Uterus (tissue), 2 donors: ENCODE measurements around the gene DEPDC7.
"Not testable (repeated sequence)": the region's sequence is repeated elsewhere in the genome, so short reads cannot be mapped to it uniquely, and the experiment has no call there.

ENCODE experiments used
- POLR2A ChIP-seq, 2 donors: fragments of 450-650 bp; IDR thresholded peaks; one replicate each; pipeline ENCODE4 v1.6.1; 2016; ENCODE audit warnings: antibody characterized with exemption in 2 of 2, mild to moderate bottlenecking in 1 of 2, moderate library complexity in 1 of 2
- TF ChIP-seq, protein P1 (sequence below), 4 experiments: fragments of 200-600 bp in 2 of 4; fragments of 450-650 bp in 2 of 4; sonication (generic) in 2 of 4; IDR thresholded peaks; one replicate each; pipeline ENCODE4 v1.5.1; 2016 to 2019; ENCODE audit warnings: antibody characterized with exemption in 4 of 4, mild to moderate bottlenecking in 2 of 4, moderate library complexity in 1 of 4

DNA sequence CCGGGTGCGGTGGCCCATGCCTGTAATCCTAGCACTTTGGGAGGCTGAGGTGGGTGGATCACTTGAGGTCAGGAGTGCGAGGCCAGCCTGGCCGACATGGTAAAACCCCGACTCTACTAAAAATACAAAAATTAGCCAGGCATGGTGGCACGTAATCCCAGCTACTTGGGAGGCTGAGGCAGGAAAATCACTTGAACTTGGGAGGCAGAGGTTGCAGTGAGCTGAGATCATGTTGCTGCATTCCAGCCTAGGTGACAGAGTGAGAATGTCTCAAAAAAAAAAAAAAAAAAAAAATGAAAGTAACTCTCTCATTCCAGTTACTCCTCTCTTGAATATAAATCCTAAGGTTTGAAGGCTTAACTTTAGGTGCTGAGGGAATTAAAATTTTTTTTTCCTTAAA lies 13.5 kb downstream of the DEPDC7 start:
- TF ChIP-seq, protein P1, sequence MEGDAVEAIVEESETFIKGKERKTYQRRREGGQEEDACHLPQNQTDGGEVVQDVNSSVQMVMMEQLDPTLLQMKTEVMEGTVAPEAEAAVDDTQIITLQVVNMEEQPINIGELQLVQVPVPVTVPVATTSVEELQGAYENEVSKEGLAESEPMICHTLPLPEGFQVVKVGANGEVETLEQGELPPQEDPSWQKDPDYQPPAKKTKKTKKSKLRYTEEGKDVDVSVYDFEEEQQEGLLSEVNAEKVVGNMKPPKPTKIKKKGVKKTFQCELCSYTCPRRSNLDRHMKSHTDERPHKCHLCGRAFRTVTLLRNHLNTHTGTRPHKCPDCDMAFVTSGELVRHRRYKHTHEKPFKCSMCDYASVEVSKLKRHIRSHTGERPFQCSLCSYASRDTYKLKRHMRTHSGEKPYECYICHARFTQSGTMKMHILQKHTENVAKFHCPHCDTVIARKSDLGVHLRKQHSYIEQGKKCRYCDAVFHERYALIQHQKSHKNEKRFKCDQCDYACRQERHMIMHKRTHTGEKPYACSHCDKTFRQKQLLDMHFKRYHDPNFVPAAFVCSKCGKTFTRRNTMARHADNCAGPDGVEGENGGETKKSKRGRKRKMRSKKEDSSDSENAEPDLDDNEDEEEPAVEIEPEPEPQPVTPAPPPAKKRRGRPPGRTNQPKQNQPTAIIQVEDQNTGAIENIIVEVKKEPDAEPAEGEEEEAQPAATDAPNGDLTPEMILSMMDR (IDR thresholded peaks at IDR 0.05), result not testable (repeated sequence)
- TF ChIP-seq POLR2A (IDR thresholded peaks at IDR 0.05), result not testable (repeated sequence)
